IPS DF 19.7 (cell line): ENCODE data around the gene PRKAG1.

Source experiments
- DNase-seq: peaks from one replicate; pipeline ENCODE4 v3.0.0-alpha.2; 2013; ENCODE audit warnings: low read depth, low spot score

Gene PRKAG1

GRCh38 chr12:49031573-49032161 lies 13.1 kb upstream of the PRKAG1 start:
- DNase-seq: no peak

- no peak for DNase-seq
These were observed 12.4 kb upstream of the PRKAG1 start for GRCh38 chr12:49030714-49031572.

- no peak for DNase-seq
These were observed 11.5 kb upstream of the PRKAG1 start for GRCh38 chr12:49030119-49030518.

GRCh38 chr12:49028666-49029275 lies 10.2 kb upstream of the PRKAG1 start:
- no peak for DNase-seq

- no peak for DNase-seq
These were observed 9.4 kb upstream of the PRKAG1 start for GRCh38 chr12:49027846-49028555.

DNA sequence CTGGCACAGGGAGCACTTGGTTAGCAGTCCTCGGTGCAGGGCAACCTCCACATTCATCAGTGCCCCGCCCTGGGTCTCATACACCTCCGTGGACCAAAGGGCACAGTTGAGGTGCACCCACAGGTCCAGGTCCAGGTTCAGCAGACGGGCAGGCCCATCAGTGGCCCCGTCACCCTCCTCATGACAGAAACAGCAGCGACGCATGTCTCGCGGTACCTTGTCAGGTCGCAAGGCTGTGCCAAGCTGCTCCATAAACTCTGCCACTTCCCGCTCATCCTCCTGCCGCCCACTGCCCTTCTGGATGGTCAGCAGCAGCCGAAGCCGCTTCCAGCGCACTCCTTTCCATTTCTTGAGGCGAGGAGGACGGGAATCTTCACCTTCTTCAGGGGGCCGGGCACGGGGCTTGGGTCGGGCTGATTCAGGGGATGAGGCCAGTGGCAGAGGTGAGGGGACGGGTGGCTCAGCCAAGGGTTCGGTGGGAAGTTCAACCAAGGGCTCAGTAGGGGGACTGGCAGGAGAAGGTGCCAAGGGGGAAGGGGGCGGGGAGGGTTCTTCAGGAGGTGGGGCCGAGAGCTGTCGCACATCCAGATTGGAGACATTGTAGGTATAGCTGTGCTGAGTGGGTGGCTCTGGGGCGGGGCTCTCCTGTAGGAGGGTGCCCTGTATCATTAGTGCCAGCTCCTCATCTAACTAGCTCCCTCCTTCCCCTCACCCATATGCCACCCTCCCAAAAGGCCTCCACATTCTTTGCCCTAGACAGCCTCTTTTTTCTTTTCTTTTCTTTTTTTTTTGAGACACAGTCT lies 8.3 kb upstream of the PRKAG1 start:
- no peak for DNase-seq

DNA sequence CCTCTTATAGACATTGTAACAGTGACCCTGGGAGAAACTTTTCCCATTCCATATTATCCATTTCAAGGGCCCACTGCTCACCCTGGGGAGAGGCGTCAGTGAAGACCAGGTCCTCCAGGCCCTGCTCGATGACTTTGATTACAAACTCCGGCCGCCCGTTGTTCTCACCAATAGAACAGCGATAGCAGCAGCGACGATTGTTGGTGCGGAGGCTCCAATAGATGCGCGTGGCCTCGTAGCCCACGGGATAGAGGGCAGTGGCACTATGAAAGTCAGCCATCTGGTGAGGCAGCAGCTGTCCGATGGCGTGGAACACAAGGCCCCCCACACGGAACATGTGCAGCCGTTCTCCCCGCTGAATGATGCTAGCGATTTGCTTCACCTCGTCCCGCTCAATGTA lies 7.5 kb upstream of the PRKAG1 start:
- no peak for DNase-seq

DNA sequence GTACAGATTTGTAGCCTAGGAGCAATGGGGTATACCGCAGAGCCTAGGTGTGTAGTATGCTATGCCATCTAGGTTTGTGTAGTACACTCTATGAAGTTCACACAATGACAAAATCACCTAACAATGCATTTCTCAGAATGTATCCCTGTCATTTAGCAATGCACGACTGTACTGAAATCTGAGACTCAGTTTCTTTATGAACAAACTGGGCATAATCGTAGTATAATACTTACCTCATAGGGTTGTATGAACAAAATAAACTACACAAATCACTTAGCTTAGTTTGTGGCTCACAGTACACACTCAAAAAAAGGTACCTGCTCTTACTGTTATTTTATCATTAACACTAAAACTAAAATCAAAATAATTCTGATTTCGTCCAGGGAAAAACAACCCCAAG lies 6.9 kb upstream of the PRKAG1 start:
- DNase-seq: no peak

DNA sequence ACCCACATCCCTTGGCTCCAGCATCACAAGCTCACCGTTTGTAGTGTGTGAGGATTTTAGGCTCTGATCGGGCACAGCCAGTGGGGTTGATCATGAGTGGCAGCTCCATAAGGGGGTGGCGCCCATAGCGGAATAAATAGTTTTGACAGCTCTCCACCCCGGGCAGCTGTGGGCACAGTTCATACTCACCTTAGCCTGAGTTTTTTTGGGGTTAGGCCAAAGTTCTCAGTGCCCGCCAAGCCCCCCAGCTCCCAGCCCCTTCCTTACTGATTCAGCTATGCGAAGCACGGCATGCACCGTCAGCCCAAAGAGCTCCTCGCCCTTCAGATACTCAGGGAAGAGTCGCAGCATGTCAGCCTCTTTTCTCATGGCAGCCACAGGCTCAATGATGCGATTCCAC lies 6.0 kb upstream of the PRKAG1 start:
- DNase-seq: no peak

- DNase-seq: no peak
These were observed 5.2 kb upstream of the PRKAG1 start for GRCh38 chr12:49023812-49024211.

GRCh38 chr12:49022558-49023178 lies 4.1 kb upstream of the PRKAG1 start:
- no peak for DNase-seq

- DNase-seq: no peak
These were observed 2.8 kb upstream of the PRKAG1 start for GRCh38 chr12:49021292-49021915.

GRCh38 chr12:49020441-49020840 lies 1.9 kb upstream of the PRKAG1 start:
- DNase-seq: no peak

- DNase-seq: no peak
These were observed 1.1 kb upstream of the PRKAG1 start for GRCh38 chr12:49019443-49020324.

DNA sequence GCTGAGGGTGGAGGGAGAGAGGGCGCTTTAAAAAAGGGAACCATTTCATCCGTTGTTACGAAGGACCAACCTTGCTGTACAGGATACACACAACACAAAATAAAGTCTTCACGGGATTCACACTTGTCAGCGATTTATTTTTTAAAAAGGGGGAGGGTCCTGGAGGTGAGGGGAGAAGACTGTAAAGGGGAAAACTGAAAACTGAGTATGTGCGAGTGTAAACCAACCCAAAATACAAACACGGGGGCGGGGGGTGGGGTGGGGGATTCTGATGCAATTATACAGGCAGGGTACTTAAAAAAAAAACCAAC lies 499 bp upstream of the PRKAG1 start:
- DNase-seq: no peak

DNA sequence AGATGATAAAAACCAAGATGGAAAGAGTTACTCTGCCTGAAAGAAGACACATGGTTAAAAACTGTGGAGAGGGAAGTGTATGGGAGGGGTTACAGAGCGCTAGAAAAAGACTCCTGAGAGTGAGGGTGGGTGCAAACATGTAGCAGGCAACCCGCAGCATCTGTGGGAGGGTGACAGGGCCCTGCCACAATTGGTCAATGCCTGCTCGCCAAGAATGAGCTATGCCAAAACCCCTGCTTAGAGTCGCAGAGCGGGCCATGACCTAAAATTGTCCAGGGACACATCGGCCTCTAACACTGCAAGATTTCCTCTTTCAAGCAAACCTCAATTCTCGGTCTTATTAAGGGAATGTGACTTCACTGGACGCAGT lies 700 bp downstream of the PRKAG1 start:
- no peak for DNase-seq

- DNase-seq: no peak
These were observed 3.4 kb downstream of the PRKAG1 start for GRCh38 chr12:49015196-49015595.

- DNase-seq: no peak
These were observed 4.0 kb downstream of the PRKAG1 start for GRCh38 chr12:49014547-49014946.

GRCh38 chr12:49013428-49013827 lies 5.1 kb downstream of the PRKAG1 start:
- DNase-seq: no peak

DNA sequence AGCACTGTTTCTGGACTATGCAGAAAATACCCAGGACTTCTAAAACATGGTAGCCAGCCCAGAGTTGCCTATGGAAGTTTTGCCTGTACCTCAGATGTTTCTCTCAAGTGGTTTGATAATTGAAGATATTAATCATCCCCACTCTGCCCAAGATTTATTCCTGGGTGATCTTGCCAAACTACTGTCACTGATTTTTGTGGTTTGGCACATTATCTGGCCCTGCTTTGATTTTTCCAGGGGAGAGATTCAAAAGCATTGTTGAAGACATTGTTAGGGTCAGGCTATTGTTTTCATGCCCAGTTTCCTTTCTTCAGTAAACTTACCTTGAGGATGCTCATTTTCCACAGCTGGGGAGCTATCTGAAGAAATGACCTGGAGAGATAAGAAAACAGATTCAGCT lies 5.8 kb downstream of the PRKAG1 start:
- no peak for DNase-seq
